HuH-7.5 (cell line): ENCODE measurements around the gene MFRP.

Experiments
- DNase-seq: peaks from one replicate; pipeline ENCODE4 v3.0.0; 2011; ENCODE audit warnings: low spot score

The MFRP gene

DNA sequence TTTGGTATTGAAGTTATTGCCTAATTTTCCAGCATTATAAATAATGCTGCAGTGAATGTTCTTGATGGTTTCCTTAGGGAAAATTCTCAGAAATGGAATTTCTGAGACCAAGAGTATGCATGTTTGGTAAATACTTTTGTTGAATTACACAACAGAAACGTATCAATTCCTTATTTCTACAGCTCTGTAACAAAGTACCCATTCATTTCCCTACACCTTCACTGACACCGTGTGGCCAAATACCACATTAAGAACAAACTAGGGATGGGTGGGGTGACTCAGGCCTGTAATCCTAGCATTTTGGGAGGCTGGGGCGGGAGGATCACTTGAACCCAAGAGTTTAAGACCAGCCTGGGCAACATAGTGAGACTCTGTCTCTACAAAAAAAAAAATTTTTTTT lies 51.3 kb downstream of the MFRP start:
- no peak for DNase-seq

DNA sequence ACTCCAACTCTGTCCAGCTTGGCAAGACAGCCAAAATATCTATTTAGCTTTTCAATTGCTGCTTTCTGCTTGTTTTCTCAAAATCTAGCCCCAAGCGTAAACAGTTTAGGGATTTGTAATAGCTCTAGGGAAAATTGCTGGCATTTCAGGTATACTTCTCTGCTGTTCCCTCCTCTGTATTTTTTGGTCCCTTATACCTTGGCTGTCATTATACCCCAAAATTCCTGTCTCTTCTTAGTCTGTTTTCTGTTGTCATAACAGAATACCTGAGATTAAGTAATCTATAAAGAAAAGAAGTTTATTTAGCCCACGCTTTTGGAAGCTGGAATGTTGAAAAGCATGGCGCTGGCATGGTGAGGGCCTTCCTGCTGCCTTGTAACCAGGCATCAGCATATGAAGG lies 53.0 kb downstream of the MFRP start:
- DNase-seq = no peak

DNA sequence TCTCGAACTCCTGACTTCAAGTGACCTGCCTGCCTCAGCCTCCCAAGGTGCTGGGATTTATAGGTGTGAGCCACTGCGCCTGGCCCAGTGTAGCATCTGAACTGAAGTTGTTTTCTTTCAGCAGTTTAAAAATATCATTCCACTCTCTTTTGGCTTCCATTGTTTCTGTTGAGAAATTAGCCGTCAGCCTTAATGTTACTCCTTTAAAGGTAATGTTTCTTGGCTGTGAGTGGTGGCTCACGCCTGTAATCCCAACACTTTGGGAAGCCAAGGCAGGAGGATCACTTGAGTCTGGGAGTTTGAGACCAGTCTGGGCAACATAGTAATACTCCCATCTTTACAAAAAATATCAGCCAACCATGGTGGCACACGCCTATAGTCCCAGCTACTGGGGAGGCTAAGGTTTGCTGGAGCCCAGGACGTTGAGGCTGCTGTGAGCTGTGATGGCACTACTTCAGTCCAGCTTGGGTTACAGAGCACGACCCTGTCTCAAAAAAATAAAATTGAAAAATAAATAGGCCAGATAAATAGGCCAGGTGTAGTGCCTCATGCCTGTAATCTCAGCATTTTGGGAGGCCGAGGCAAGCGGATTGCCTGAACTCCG lies 55.5 kb downstream of the MFRP start:
- no peak for DNase-seq
